Vagina (tissue), 2 donors: ENCODE measurements around the gene VPS45. TPM values are rescaled to one million over a fixed set of nuclear protein-coding genes. Genes with fewer than 3 reads are reported as not detected.

ENCODE experiments used
- DNase-seq, 2 donors: peaks; one replicate each; pipeline ENCODE4 v3.0.0-alpha.2; 2017; ENCODE audit errors: extremely low spot score in 2 of 2
- H3K27ac ChIP-seq: fragments of 200-600 bp; sonication (generic); one replicate; pipeline ENCODE4 v1.5.1; 2019
- H3K27me3 ChIP-seq: fragments of 200-600 bp; sonication (generic); one replicate; pipeline ENCODE4 v1.5.1; 2019
- H3K36me3 ChIP-seq, 2 donors: fragments of 200-600 bp; sonication (generic); one replicate each; pipeline ENCODE4 v1.5.1; 2017 to 2019
- H3K4me1 ChIP-seq: fragments of 200-600 bp; sonication (generic); one replicate; pipeline ENCODE4 v1.5.1; 2019
- H3K4me3 ChIP-seq, 2 donors: fragments of 200-600 bp; sonication (generic); 1 replicate in 1 of 2; 2 replicates in 1 of 2; pipeline ENCODE4 v1.5.1; 2016 to 2019
- H3K9me3 ChIP-seq: fragments of 200-600 bp; sonication (generic); one replicate; pipeline ENCODE4 v1.5.1; 2019
- POLR2A ChIP-seq, 2 donors: fragments of 450-650 bp; IDR thresholded peaks; one replicate each; pipeline ENCODE4 v1.6.1; 2017; ENCODE audit warnings: antibody characterized with exemption in 2 of 2, mild to moderate bottlenecking in 2 of 2, moderate library complexity in 2 of 2
- POLR2AphosphoS5 ChIP-seq, 2 donors: sonication (generic); formaldehyde crosslinking; IDR thresholded peaks; one replicate each; pipeline ENCODE4 v1.9.0; 2017; ENCODE audit warnings: antibody characterized with exemption in 2 of 2, mild to moderate bottlenecking in 2 of 2, low read depth in 1 of 2; ENCODE audit not compliant: insufficient read depth in 1 of 2
- intact Hi-C: fragments of 100-400 bp; cut with DNase I; formaldehyde crosslinking; loops from one replicate; pipeline ENCODE4 v1.15.1; 2023
- total RNA-seq: library from RNA; depleted of rRNA; stranded (reverse); fragments of >200 nt; gene quantifications from one replicate; pipeline ENCODE4 v1.2.3, GENCODE V29; 2016
- TF ChIP-seq, protein P1 (sequence below), 3 experiments: fragments of 450-650 bp in 2 of 3; fragments of 200-600 bp in 1 of 3; sonication (generic) in 1 of 3; IDR thresholded peaks; one replicate each; pipeline ENCODE4 v1.5.1; 2017 to 2019; ENCODE audit warnings: antibody characterized with exemption in 3 of 3, mild to moderate bottlenecking in 2 of 3, moderate library complexity in 2 of 3

The VPS45 gene
- total RNA-seq, 1 donor from 2014 or later, result 32.2 TPM

- H3K4me1 ChIP-seq, result peaks cover 24% of the 10 kb centered on the region
- TF ChIP-seq, protein P1, sequence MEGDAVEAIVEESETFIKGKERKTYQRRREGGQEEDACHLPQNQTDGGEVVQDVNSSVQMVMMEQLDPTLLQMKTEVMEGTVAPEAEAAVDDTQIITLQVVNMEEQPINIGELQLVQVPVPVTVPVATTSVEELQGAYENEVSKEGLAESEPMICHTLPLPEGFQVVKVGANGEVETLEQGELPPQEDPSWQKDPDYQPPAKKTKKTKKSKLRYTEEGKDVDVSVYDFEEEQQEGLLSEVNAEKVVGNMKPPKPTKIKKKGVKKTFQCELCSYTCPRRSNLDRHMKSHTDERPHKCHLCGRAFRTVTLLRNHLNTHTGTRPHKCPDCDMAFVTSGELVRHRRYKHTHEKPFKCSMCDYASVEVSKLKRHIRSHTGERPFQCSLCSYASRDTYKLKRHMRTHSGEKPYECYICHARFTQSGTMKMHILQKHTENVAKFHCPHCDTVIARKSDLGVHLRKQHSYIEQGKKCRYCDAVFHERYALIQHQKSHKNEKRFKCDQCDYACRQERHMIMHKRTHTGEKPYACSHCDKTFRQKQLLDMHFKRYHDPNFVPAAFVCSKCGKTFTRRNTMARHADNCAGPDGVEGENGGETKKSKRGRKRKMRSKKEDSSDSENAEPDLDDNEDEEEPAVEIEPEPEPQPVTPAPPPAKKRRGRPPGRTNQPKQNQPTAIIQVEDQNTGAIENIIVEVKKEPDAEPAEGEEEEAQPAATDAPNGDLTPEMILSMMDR (IDR thresholded peaks at IDR 0.05), result no peak
- TF ChIP-seq POLR2AphosphoS5 (IDR thresholded peaks at IDR 0.05; ENCODE audit: insufficient read depth in 1 of 2, low read depth in 1 of 2) (peak in 1 of 2 donors; percentile 85), POLR2A (IDR thresholded peaks at IDR 0.05) (no peak)
- H3K9me3 ChIP-seq, result no peaks in the 10 kb centered on the region
- intact Hi-C loops, result loop anchor here (5.0 kb wide), 1 partner anchor 102 kb away; no protein-coding TSS in a partner anchor
- H3K4me3 ChIP-seq, result no peak overlapping the region
- no peaks in the 10 kb centered on the region for H3K27me3 ChIP-seq
- DNase-seq, result no peak
- H3K36me3 ChIP-seq, result peaks cover 0 to 4% of the 10 kb centered on the region in 2 donors
- peak overlapping the region; percentile 98 for H3K27ac ChIP-seq
These were observed 2.2 kb upstream of the VPS45 start for GRCh38 chr1:150065184-150065871.

DNA sequence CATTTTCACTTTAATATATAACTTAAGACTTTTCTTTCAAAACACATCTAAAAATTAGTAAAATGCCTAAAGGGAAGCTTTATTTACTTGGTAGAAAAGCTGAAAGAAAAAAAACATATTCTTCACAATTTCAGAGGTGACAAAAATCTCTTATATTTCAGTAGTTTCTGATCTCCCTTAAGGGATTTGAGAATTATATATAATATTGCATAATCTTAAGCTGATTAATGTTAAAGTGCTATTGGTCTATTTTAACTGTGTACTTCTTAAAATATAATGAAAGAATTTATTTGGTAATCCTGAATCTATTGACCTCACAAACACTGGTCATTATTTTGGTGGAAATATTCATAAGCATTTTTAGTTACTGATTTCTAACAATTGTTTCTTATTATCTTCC lies 1.2 kb upstream of the VPS45 start:
- Histone ChIP-seq H3K4me1 (peaks cover 24% of the 10 kb centered on the region), H3K4me3 (peak overlapping the region; percentile 67 to 87), H3K9me3 (no peaks in the 10 kb centered on the region), H3K36me3 (peaks cover 0 to 4% of the 10 kb centered on the region in 2 donors), H3K27ac (peak overlapping the region; percentile 98), H3K27me3 (no peaks in the 10 kb centered on the region)
- DNase-seq, result no peak
- TF ChIP-seq, protein P1 (IDR thresholded peaks at IDR 0.05), result no peak
- no peak for TF ChIP-seq POLR2A (IDR thresholded peaks at IDR 0.05)
- TF ChIP-seq POLR2AphosphoS5 (IDR thresholded peaks at IDR 0.05; ENCODE audit: insufficient read depth in 1 of 2, low read depth in 1 of 2), result no peak
- intact Hi-C loops, result loop anchor here (5.0 kb wide), 1 partner anchor 101 kb away; no protein-coding TSS in a partner anchor

GRCh38 chr1:150066838-150067183 lies 765 bp upstream of the VPS45 start:
- H3K27me3 ChIP-seq, result no peaks in the 10 kb centered on the region
- H3K9me3 ChIP-seq, result no peaks in the 10 kb centered on the region
- peaks cover 24% of the 10 kb centered on the region for H3K4me1 ChIP-seq
- intact Hi-C loops, result loop anchor here (5.0 kb wide), 1 partner anchor 100 kb away; no protein-coding TSS in a partner anchor
- peaks cover 0 to 4% of the 10 kb centered on the region in 2 donors for H3K36me3 ChIP-seq
- H3K27ac ChIP-seq, result peak overlapping the region; percentile 98
- peak overlapping the region; percentile 67 to 87 for H3K4me3 ChIP-seq
- DNase-seq, result no peak
- TF ChIP-seq POLR2AphosphoS5 (IDR thresholded peaks at IDR 0.05; ENCODE audit: insufficient read depth in 1 of 2, low read depth in 1 of 2) (no peak), POLR2A (IDR thresholded peaks at IDR 0.05) (no peak)
- TF ChIP-seq, protein P1 (IDR thresholded peaks at IDR 0.05), result no peak

GRCh38 chr1:150068109-150068435 lies 496 bp downstream of the VPS45 start:
- Histone ChIP-seq H3K4me3 (peak overlapping the region; percentile 67 to 87), H3K27ac (peak overlapping the region; percentile 98), H3K36me3 (peaks cover 0 to 4% of the 10 kb centered on the region in 2 donors), H3K4me1 (peaks cover 24% of the 10 kb centered on the region), H3K27me3 (no peaks in the 10 kb centered on the region), H3K9me3 (no peaks in the 10 kb centered on the region)
- TF ChIP-seq POLR2AphosphoS5 (IDR thresholded peaks at IDR 0.05; ENCODE audit: insufficient read depth in 1 of 2, low read depth in 1 of 2) (no peak), POLR2A (IDR thresholded peaks at IDR 0.05) (no peak)
- TF ChIP-seq, protein P1 (IDR thresholded peaks at IDR 0.05), result no peak
- intact Hi-C loops, result loop anchor here (5.0 kb wide), 1 partner anchor 99 kb away; no protein-coding TSS in a partner anchor
- DNase-seq, result no peak

DNA sequence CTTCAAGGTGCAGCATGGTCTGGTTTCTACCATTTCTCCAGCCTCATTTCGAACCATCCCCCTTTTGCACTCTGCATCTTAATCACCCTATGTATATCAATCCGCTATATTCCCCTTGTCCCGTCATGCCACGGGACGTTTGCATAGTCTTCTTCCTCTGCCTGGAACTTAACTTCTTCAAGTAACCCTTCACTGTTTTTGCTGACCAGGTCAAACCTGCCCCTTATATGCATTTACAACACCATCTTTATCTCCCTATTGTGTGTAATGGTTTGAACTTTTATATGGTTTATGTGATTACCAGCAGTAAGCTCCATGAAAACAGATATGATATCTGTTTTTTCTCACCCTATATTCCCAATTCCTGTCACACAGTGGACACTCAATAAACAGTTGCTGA lies 2.3 kb downstream of the VPS45 start:
- TF ChIP-seq POLR2AphosphoS5 (IDR thresholded peaks at IDR 0.05; ENCODE audit: insufficient read depth in 1 of 2, low read depth in 1 of 2), result no peak
- TF ChIP-seq POLR2A (IDR thresholded peaks at IDR 0.05), result no peak
- TF ChIP-seq, protein P1 (IDR thresholded peaks at IDR 0.05), result no peak
- intact Hi-C loops, result loop anchor here (5.0 kb wide), 1 partner anchor 97 kb away; no protein-coding TSS in a partner anchor
- Histone ChIP-seq H3K4me1 (peaks cover 24% of the 10 kb centered on the region), H3K36me3 (peaks cover 0 to 11% of the 10 kb centered on the region in 2 donors), H3K9me3 (no peaks in the 10 kb centered on the region), H3K27ac (no peak overlapping the region), H3K4me3 (no peak overlapping the region), H3K27me3 (no peaks in the 10 kb centered on the region)
- DNase-seq, result no peak
